ENCODE data around the gene JCAD. TPM values are rescaled to one million over a fixed set of nuclear protein-coding genes. Genes with fewer than 3 reads are reported as not detected.

Gene JCAD
- total RNA-seq, 1 donor from 2014 or later, result 27.3 TPM

- Mint-ChIP-seq H3K9me3 (ENCODE audit: unreplicated experiment) (no peaks in the 10 kb centered on the region), H3K27me3 (ENCODE audit: low read depth, unreplicated experiment) (no peaks in the 10 kb centered on the region), H3K36me3 (ENCODE audit: low read depth, unreplicated experiment) (peaks cover 34% of the 10 kb centered on the region), H3K4me3 (ENCODE audit: unreplicated experiment) (no peak overlapping the region), H3K27ac (ENCODE audit: unreplicated experiment) (no peak overlapping the region), H3K4me1 (ENCODE audit: low read depth, unreplicated experiment) (no peaks in the 10 kb centered on the region)
- Histone ChIP-seq H3K36me3 (ENCODE audit: insufficient read depth, low read length) (peaks cover 3% of the 10 kb centered on the region), H3K4me3 (ENCODE audit: insufficient read depth, low read depth, low read length) (no peak overlapping the region), H3K27ac (ENCODE audit: low read depth, low read length) (no peak overlapping the region), H3K4me2 (ENCODE audit: low read length) (no peak overlapping the region), H3K9me3 (ENCODE audit: insufficient read depth, low read depth, low read length) (no peaks in the 10 kb centered on the region), H3K79me2 (ENCODE audit: insufficient read depth, low read length) (no peaks in the 10 kb centered on the region), H4K20me1 (ENCODE audit: insufficient read depth, low read length) (no peaks in the 10 kb centered on the region), H3K27me3 (ENCODE audit: insufficient read depth, low read length) (no peaks in the 10 kb centered on the region), H3K9ac (ENCODE audit: low read length) (no peak overlapping the region), H3K4me1 (ENCODE audit: insufficient read depth, low read length) (peaks cover under 1% of the 10 kb centered on the region), H2AFZ (ENCODE audit: low read depth, low read length) (no peak overlapping the region)
- TF ChIP-seq EZH2 (IDR thresholded peaks at IDR 0.05; ENCODE audit: insufficient read depth, low read length), result no peak
- TF ChIP-seq CTCF (IDR thresholded peaks at IDR 0.05; ENCODE audit: insufficient read depth, low read depth, low read length), result no peak
- DNase-seq (ENCODE audit: low read depth) (no peak), FAIRE-seq (no peak)
These were observed 36.8 kb downstream of the JCAD start for GRCh38 chr10:30022590-30022989.

GRCh38 chr10:30019468-30019867, 39.9 kb downstream of the JCAD start:
- Histone ChIP-seq H3K4me2 (ENCODE audit: low read length) (no peak overlapping the region), H3K36me3 (ENCODE audit: insufficient read depth, low read length) (peaks cover 3% of the 10 kb centered on the region), H3K9ac (ENCODE audit: low read length) (no peak overlapping the region), H3K27ac (ENCODE audit: low read depth, low read length) (no peak overlapping the region), H3K27me3 (ENCODE audit: insufficient read depth, low read length) (no peaks in the 10 kb centered on the region), H3K9me3 (ENCODE audit: insufficient read depth, low read depth, low read length) (no peaks in the 10 kb centered on the region), H3K79me2 (ENCODE audit: insufficient read depth, low read length) (no peaks in the 10 kb centered on the region), H4K20me1 (ENCODE audit: insufficient read depth, low read length) (no peaks in the 10 kb centered on the region), H2AFZ (ENCODE audit: low read depth, low read length) (no peak overlapping the region), H3K4me1 (ENCODE audit: insufficient read depth, low read length) (no peaks in the 10 kb centered on the region), H3K4me3 (ENCODE audit: insufficient read depth, low read depth, low read length) (no peak overlapping the region)
- H3K4me1 Mint-ChIP-seq (ENCODE audit: low read depth, unreplicated experiment), result peaks cover 5% of the 10 kb centered on the region
- no peaks in the 10 kb centered on the region for H3K27me3 Mint-ChIP-seq (ENCODE audit: low read depth, unreplicated experiment)
- DNase-seq (ENCODE audit: low read depth) (no peak), FAIRE-seq (no peak)
- TF ChIP-seq EZH2 (IDR thresholded peaks at IDR 0.05; ENCODE audit: insufficient read depth, low read length), result no peak
- TF ChIP-seq CTCF (IDR thresholded peaks at IDR 0.05; ENCODE audit: insufficient read depth, low read depth, low read length), result no peak
- no peak overlapping the region for H3K4me3 Mint-ChIP-seq (ENCODE audit: unreplicated experiment)
- H3K36me3 Mint-ChIP-seq (ENCODE audit: low read depth, unreplicated experiment), result peaks cover 22% of the 10 kb centered on the region
- H3K9me3 Mint-ChIP-seq (ENCODE audit: unreplicated experiment), result no peaks in the 10 kb centered on the region
- no peak overlapping the region for H3K27ac Mint-ChIP-seq (ENCODE audit: unreplicated experiment)

GRCh38 chr10:30018496-30018895, 40.9 kb downstream of the JCAD start:
- TF ChIP-seq EZH2 (IDR thresholded peaks at IDR 0.05; ENCODE audit: insufficient read depth, low read length) (no peak), CTCF (IDR thresholded peaks at IDR 0.05; ENCODE audit: insufficient read depth, low read depth, low read length) (no peak)
- Mint-ChIP-seq H3K4me1 (ENCODE audit: low read depth, unreplicated experiment) (peaks cover 13% of the 10 kb centered on the region), H3K36me3 (ENCODE audit: low read depth, unreplicated experiment) (peaks cover 24% of the 10 kb centered on the region), H3K4me3 (ENCODE audit: unreplicated experiment) (no peak overlapping the region), H3K27me3 (ENCODE audit: low read depth, unreplicated experiment) (no peaks in the 10 kb centered on the region), H3K27ac (ENCODE audit: unreplicated experiment) (no peak overlapping the region), H3K9me3 (ENCODE audit: unreplicated experiment) (no peaks in the 10 kb centered on the region)
- Histone ChIP-seq H3K9me3 (ENCODE audit: insufficient read depth, low read depth, low read length) (no peaks in the 10 kb centered on the region), H3K79me2 (ENCODE audit: insufficient read depth, low read length) (no peaks in the 10 kb centered on the region), H3K27me3 (ENCODE audit: insufficient read depth, low read length) (no peaks in the 10 kb centered on the region), H3K4me2 (ENCODE audit: low read length) (no peak overlapping the region), H3K9ac (ENCODE audit: low read length) (no peak overlapping the region), H3K27ac (ENCODE audit: low read depth, low read length) (no peak overlapping the region), H3K4me1 (ENCODE audit: insufficient read depth, low read length) (peaks cover 5% of the 10 kb centered on the region), H4K20me1 (ENCODE audit: insufficient read depth, low read length) (no peaks in the 10 kb centered on the region), H2AFZ (ENCODE audit: low read depth, low read length) (no peak overlapping the region), H3K36me3 (ENCODE audit: insufficient read depth, low read length) (peaks cover 3% of the 10 kb centered on the region), H3K4me3 (ENCODE audit: insufficient read depth, low read depth, low read length) (no peak overlapping the region)
- DNase-seq (ENCODE audit: low read depth) (no peak), FAIRE-seq (no peak)

Data from astrocyte (in vitro differentiated cells and primary cell).